Kidney epithelial cell (primary cell): ENCODE results near the gene USP34. TPM values are rescaled to one million over a fixed set of nuclear protein-coding genes. Genes with fewer than 3 reads are reported as not detected.

Experiments
- DNase-seq: peaks from one replicate; pipeline ENCODE4 v3.0.0-alpha.2; 2010; ENCODE audit warnings: low read depth
- H3K27me3 ChIP-seq: 2 replicates; pipeline ENCODE4 v1.6.0; 2011; ENCODE audit warnings: low read length; ENCODE audit not compliant: control insufficient read depth, insufficient read depth
- H3K36me3 ChIP-seq: 2 replicates; pipeline ENCODE4 v1.5.1; 2011; ENCODE audit warnings: low read length; ENCODE audit not compliant: control insufficient read depth, insufficient read depth
- H3K4me3 ChIP-seq: 2 replicates; pipeline ENCODE4 v1.5.1; 2011; ENCODE audit warnings: low read depth, mild to moderate bottlenecking, control low read depth, low read length
- total RNA-seq: library from RNA; depleted of rRNA; stranded (reverse); fragments of >200 nt; gene quantifications from 2 replicates; pipeline ENCODE4 v1.2.3, GENCODE V29; 2015
- TF ChIP-seq, protein P1 (sequence below): IDR thresholded peaks from 2 replicates; pipeline ENCODE4 v1.5.1; 2011; ENCODE audit warnings: mild to moderate bottlenecking, moderate library complexity, low read length, control low read depth, inconsistent platforms; ENCODE audit not compliant: insufficient read depth, poor library complexity, severe bottlenecking

Gene USP34
- total RNA-seq, 1 donor from 2014 or later = 90.0 TPM

- TF ChIP-seq, protein P1, sequence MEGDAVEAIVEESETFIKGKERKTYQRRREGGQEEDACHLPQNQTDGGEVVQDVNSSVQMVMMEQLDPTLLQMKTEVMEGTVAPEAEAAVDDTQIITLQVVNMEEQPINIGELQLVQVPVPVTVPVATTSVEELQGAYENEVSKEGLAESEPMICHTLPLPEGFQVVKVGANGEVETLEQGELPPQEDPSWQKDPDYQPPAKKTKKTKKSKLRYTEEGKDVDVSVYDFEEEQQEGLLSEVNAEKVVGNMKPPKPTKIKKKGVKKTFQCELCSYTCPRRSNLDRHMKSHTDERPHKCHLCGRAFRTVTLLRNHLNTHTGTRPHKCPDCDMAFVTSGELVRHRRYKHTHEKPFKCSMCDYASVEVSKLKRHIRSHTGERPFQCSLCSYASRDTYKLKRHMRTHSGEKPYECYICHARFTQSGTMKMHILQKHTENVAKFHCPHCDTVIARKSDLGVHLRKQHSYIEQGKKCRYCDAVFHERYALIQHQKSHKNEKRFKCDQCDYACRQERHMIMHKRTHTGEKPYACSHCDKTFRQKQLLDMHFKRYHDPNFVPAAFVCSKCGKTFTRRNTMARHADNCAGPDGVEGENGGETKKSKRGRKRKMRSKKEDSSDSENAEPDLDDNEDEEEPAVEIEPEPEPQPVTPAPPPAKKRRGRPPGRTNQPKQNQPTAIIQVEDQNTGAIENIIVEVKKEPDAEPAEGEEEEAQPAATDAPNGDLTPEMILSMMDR = no peak
- no peaks in the 10 kb centered on the region for H3K27me3 ChIP-seq
- H3K4me3 ChIP-seq = no peak overlapping the region
- no peak for DNase-seq
- peaks cover 3% of the 10 kb centered on the region for H3K36me3 ChIP-seq
Measured at GRCh38 chr2:61252031-61252430, 218.9 kb downstream of the USP34 start.

DNA sequence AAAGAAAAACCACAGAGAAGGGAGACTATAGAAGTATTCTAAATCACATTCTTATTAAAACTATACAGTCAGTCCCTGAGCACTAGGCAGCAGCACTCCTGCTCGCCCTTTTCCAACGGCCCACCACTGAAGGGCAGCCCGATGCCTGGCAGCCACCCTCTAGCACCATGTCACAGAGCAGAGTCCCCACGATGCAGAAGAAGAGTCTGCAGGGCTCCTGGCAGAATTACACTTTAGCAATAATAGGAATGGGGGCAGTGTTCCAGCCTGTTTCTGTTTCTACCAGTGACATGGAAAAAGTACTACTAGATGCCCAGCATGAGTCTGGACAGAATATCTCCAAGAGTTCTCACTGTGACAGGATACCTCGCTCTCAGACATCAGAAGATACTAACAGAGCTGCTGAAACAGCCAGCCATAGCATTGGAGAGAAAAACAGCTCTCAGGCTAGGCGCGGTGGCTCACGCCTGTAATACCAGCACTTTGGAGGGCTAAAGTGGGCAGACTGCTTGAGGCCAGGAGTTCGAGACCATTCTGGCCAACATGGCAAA is 221.3 kb downstream of the USP34 start:
- no peak overlapping the region for H3K4me3 ChIP-seq
- peaks cover 3% of the 10 kb centered on the region for H3K36me3 ChIP-seq
- no peak for DNase-seq
- TF ChIP-seq, protein P1 = no peak
- H3K27me3 ChIP-seq = no peaks in the 10 kb centered on the region

- DNase-seq = no peak
- no peaks in the 10 kb centered on the region for H3K27me3 ChIP-seq
- H3K4me3 ChIP-seq = no peak overlapping the region
- TF ChIP-seq, protein P1 = no peak
- H3K36me3 ChIP-seq = peaks cover 3% of the 10 kb centered on the region
Measured at GRCh38 chr2:61247204-61247812, 223.6 kb downstream of the USP34 start.

DNA sequence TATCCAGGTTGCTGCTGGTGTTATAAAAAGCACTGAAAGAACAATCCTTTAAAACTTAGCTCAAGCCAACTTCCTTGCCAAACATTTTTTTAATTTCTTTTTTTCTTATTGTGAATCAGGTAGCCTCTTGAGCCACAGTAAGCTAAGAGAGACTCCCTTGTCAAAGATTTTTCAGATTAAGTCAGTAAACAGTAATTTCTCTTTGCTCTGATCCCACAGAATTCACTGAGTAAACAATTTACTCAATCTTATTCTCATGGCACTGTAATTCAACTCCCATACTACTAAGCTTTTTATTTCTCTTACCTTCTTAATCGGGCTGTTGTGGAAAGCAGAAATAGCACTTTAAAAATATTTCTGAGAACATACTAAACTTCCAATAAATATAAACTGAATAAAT is 226.2 kb downstream of the USP34 start:
- no peak for DNase-seq
- Histone ChIP-seq H3K27me3 (no peaks in the 10 kb centered on the region), H3K36me3 (peaks cover 2% of the 10 kb centered on the region), H3K4me3 (no peak overlapping the region)
- TF ChIP-seq, protein P1 = no peak

DNA sequence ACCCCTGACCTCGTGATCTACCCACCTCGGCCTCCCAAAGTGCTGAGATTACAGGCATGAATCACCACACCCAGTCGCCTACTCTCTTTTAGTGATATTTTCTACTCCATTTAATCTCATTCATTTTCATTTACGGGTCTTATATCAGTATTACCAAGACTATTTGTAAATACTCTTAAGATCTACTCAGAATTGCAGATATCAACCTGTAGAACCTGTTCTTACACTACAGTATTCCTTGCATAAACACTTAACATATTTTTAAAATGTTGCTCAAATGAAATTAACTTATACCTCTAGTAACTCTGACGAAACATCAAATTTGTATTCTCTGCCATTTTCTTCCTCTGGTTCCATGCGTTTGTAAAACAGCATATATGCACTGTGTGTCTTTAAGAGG is 229.6 kb downstream of the USP34 start:
- no peaks in the 10 kb centered on the region for H3K36me3 ChIP-seq
- DNase-seq = no peak
- TF ChIP-seq, protein P1 = no peak
- H3K27me3 ChIP-seq = no peaks in the 10 kb centered on the region
- no peak overlapping the region for H3K4me3 ChIP-seq

- Histone ChIP-seq H3K27me3 (no peaks in the 10 kb centered on the region), H3K36me3 (no peaks in the 10 kb centered on the region), H3K4me3 (no peak overlapping the region)
- DNase-seq = no peak
- TF ChIP-seq, protein P1 = no peak
Measured at GRCh38 chr2:61238219-61239012, 232.5 kb downstream of the USP34 start.
